ENCODE data around the gene FMNL2.

GRCh38 chr2:152543717-152544116, 208.7 kb downstream of the FMNL2 start:
- TF ChIP-seq SUZ12 (IDR thresholded peaks at IDR 0.05) (no peak), HDGF (IDR thresholded peaks at IDR 0.05; ENCODE audit: borderline replicate concordance) (no peak), NFRKB (IDR thresholded peaks at IDR 0.05) (no peak), FOXA1 (IDR thresholded peaks at IDR 0.05) (no peak), TARDBP (IDR thresholded peaks at IDR 0.05) (no peak), CTBP1 (IDR thresholded peaks at IDR 0.05; ENCODE audit: borderline replicate concordance) (no peak), LEF1 (IDR thresholded peaks at IDR 0.05; ENCODE audit: borderline replicate concordance) (no peak), FOXM1 (IDR thresholded peaks at IDR 0.05; ENCODE audit: borderline replicate concordance) (no peak), ELF4 (IDR thresholded peaks at IDR 0.05) (no peak)

Data from HEK293T (cell line).